Activated CD4-positive, alpha-beta T cell treated with anti-CD3 and anti-CD28 coated beads for 1 hour (primary cell): ENCODE results near the gene MKX.
"Not testable (repeated sequence)": the region's sequence is repeated elsewhere in the genome, so short reads cannot be mapped to it uniquely, and the experiment has no call there.

ENCODE experiments used
- DNase-seq: peaks from one replicate; pipeline ENCODE4 v3.0.0-alpha.2; 2020

MKX gene

DNA sequence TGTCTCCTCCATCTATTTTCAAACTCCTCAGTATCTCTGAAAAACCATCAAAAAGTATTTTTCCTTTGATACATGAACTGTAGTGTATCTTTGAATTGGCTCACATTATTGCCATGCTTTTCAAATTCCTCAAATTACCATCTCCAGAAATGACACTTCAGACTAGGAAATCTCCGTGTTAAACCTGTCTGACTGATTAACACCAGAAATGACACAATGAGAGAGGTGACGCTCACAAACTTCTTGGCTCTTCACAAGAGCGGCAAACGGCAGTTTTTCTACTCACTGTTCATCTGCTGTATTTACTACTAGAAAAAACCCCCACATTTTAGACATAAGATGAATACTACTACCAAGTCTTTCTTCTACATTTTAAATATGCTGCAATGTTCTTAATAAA is 56.6 kb downstream of the MKX start:
- DNase-seq, result no peak

DNA sequence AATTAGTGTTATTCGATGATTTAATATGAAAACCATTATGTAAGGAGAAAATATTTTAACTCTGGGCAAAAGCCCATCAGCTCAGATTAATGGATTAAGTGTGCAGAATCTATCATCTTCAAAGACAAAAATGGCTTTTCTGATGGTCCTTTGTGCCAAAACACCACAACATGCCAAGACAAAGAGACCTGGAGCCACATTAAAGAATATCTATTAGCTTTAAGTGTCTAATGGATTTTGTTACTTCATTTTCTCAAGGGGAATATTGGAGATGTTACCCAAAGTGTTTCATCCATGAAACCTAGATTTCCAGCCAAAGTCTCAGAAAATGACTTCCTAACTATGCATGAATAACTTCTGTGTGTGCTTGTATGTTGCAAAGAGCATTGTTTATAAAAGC is 57.3 kb downstream of the MKX start:
- no peak for DNase-seq

DNA sequence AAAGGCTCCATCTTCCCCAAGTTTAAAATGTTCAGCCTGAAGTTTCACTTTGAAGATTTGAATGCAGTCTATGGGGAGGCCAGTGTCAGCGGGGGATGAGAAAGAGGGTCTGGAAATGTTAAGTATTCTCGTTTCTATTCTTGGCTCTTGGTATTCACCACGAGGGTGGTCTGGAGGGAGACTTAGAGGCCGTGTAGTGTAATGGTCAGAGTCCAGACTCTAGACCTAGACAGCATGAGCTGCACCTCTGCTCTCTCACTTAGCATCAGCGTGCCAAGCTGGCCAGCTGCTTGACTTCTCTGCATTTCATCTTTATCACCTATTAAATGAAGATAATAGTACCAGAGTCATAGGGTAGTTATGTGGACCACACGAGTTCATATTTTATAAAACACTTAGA is 57.9 kb downstream of the MKX start:
- no peak for DNase-seq

DNA sequence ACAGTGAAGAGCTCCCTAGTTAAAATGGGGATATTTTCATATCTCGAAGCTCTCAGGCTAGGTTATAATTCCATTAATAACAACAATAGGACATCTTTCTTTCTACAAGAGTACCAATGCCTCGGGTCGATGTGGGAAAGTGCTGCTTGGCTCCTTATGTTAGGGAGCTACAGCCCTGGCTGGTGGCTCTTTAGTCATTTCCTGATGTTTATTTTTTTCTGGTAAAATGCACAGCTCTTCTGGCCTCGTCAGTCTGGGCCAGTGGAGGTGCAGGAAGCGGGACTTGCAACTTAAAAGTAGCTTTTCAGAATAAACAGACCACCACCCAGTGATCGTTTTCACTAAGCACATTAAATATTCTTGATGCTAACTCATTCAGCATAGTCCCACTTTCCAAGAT is 58.3 kb downstream of the MKX start:
- no peak for DNase-seq

DNA sequence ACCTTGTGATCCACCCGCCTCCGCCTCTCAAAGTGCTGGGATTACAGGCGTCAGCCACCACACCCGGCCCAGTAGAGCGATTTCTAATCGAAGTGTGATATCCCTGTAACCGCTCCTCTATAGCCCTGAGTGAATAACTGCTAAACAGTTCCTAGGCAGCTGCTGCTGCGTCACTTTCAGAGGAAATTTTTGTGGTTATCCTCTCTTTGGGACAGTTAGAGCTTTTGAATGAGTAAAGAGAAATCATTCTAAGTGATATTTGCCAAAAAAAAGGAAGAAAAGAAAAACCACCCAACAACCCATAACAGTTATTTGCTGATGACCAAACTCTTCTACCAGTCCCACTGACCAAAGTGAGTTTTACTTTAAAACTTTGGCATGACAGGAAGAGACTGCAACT is 59.9 kb downstream of the MKX start:
- no peak for DNase-seq

DNA sequence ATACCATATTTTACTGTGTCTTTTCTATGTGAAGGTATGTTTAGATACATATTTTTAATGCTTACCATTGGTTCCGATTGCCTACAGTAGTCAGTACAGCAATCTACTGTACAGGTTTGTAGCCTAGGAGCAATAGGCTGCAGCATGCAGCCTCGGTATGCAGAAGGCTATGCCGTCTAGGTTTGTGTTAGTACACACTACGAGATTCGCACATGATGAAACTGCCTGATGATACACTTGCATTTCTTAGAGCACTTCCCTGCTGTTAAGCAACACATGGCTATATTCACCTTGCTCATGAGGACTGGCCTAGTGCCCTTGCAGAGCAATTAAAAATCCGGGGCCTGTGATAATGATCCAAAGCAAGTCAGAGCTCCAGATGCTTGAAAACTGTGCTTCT is 62.4 kb downstream of the MKX start:
- no peak for DNase-seq

DNA sequence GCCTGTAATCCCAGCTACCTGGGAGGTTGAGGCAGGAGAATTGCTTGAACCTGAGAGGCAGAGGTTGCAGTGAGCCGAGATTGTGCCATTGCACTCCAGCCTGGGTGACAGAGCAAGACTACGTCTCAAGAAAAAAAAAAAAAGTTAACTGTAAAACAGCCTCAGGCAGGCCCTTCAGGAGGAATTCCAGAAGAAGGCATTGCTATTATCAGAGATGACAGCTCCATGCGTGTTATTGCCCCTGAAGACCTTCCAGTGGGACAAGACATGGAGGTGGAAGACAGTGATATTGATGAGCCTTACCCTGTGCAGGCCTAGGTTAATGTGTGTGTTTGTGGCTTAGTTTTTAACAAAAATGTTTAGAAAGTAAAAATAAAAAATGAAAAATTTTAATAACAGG is 63.8 kb downstream of the MKX start:
- not testable (repeated sequence) for DNase-seq

DNA sequence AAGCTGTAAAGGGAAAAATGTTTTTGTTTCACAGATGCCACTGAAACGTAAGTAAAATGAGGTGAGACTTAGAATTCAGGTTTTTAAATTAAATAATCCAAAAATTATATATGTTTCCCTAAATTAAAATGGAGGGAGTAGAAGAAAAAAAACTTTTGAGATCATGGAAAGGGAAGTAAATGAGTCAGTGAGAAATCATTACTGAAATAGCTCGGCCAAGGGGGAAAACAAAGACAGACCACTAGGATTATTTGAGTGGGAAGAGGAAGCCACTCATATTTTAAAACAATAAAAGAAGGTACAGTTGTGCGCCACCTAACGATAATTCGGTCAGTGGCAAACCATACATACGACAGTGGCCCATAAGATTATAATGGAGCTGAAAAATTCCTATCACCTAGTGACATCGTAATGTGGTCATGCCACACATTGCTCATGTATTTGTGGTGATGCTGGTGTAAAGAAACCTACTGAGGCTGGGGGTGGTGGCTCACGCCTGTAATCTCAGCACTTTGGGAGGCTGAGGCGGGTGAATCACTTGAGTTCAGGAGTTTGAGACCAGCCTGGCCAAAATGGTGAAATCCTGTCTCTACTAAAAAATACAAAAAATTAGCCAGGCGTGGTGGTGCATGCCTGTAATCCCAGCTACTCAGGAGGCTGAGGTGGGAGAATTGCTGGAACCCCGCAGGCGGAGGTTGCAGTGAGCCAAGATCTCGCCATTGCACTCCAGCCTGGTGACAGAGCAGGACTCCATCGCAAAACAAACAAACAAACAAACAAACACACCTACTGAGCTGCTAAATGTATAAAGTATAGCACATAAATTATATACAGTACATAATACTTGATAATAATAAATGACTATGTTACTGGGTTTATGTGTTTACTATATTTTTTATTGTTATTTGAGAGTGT is 64.7 kb downstream of the MKX start:
- DNase-seq, result no peak

DNA sequence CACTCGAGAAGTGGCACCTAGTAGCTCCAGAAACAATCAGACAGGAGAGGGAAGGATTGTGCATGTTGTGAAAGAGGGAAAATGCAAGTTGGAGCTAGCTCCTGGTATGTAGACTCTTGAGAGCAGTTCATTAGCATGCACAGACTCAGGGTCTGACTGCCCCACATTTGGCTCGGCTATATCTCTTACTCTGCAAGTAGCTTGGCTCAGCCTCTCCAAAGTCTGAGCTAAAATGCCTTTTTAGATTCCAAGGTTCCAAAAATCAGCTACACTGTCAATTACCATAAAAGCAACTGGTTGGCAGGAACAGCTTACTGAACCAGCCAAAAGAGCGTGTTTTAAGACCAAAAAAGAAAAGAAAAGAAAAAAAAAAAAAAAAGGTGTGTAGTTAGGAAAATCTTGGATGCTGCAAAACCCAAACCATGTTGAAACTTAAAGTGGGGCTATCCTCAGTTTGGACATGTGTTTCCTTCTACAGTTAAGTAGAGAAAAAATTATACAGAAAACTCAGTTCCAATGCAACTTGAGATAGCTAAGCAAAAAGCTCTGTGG is 65.5 kb downstream of the MKX start:
- DNase-seq, result no peak

DNA sequence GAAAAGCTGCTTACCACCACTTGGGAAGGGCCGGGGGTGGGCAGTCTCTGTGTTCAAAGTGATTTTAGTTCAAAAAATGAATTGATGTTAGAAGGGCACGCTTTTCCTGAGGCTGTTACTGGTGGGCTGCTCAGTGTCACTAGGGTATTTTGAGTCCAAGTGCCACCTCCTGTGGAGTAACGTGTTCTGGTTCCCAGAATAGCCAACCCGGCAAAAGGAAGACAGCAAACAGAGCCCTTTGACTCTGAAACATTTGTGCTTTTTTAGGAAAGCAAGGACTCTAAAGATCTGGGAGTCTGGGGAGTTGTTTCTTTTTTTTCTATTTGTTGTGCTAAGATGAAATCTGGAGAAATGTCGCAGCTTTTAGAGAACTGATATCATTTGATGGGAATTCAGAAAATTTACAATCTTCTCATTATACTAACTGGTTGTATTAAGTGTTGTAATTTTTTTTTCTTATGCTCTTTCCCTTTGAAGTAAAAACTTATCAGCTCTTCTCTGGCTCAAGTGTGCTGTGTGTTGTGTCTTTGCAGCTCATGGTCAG is 66.2 kb downstream of the MKX start:
- DNase-seq, result no peak

DNA sequence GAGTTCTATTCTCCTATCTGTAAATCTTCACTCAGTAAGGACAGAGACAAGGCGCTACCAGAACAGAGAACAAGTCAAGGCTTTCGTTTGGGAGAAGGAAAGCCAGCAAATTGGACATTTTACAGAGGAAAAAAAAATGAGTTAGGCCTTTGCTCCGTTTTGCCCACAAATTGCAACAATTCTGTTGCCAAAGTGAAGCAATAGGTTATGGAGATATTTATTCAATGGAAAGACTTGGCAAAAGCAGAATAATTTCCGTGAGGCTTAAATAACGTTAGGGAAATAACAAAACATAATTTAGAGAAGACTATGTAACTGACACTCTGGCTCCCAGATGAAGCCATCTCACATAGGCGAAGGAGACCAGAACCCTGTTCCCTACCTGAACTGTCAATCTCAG is 67.5 kb downstream of the MKX start:
- DNase-seq, result no peak

DNA sequence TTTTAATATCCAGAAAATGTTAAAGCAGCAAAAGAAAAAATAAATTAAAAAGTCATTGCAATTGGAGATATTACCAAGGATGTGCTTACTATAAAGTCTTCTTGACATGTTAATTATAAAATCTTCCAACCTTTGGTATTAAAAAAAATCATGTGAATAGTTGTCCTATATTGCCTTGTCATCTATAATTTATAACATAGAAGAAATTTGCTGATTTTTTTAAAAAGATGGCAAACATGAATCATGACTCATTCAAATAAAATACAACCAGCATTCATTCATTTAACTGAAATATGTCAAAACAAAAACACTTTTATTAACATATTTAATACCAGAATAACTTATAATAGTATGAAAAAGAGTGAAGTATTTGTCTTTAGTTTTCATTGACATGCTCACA is 72.6 kb downstream of the MKX start:
- DNase-seq, result no peak

DNA sequence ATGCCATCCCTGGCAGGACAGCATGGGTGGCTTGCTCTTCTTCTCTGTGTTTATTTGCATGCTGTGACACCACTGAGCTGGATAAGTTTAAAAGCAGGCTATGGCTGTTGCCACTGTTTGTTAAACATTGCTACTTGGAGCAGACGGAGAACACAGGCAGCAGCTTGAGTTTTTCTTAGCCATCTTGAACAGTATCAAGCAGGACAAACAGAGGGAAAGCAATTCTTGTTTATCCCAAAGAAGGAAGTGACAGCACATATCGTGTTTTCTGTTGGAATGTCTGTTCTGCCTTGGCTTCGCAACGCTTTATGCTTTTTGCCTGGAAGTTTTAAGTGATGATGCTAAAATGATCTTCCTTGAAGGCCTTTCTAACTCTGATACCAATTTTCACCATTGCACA is 73.8 kb downstream of the MKX start:
- no peak for DNase-seq

DNA sequence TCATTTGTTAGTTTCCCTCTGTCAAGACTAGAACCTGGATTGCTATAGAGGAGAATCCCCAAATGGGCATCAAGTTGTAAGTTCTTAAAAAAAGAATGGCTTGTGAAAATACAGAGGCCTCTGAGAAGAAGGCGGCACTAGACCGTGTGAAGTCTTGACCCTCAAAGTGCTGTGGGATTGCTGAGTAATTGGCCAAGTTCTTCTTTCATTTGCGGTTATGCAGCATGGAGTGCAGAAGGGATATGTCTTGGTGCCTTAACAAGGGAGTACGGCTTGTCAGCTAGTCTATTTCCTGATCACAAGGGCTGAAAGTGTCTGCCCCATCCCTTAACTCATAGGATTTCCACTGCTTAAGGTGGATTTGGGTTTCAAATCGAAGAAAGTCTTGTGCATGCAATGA is 81.2 kb downstream of the MKX start:
- no peak for DNase-seq

DNA sequence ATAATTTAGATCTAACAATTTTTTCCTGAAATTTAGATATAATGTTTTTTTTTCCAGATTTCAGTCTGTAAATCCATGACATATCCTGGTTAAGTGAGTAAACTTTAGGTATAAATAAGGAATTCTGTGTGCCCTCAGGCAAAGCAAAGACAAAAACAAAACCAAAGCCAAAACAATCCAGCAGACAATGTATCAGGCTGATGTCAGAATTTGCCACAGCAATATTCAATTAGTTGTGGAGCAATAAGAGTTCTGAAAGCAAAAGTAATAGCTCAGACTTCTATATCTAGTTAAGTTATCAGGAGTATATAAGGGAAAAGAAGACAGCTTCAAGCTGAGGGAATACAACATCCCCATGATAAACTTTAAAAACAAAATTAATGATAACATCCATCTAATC is 82.0 kb downstream of the MKX start:
- DNase-seq, result no peak

DNA sequence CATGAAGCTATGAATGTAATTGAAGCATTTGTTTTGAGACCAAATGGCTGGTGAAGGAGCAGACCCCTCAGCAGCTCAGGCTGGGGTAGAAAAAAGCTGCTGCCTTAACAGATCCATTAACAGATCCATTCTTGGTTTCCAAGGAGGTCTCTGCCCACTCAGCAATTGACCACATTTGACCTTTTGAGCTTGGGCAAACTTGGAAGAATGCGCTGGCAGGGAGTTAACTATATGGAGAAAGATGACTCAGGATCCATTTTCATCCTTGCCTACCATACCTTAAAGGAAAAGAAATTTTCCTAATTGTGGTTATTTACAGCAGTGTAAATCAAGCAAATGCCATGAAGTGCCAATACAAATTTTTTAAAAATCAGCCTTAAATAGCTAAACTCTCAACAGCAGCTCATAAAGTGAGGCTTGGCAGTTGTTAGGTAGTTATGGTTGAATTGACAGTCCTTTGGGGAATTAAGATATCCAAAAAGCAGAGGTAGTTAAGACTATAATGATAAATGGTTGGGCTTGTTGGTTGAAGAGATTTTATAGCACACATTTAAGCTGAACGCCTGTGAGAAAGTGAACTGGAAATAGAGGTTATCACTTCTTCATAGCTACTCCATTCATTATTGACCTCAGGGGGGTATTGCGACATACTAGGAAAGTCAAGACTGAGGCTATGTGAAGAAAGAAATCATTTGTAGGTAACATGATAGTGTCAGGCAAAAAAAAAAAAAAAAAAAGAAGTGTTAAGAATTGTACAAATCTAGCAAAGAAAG is 83.9 kb downstream of the MKX start:
- DNase-seq, result no peak

DNA sequence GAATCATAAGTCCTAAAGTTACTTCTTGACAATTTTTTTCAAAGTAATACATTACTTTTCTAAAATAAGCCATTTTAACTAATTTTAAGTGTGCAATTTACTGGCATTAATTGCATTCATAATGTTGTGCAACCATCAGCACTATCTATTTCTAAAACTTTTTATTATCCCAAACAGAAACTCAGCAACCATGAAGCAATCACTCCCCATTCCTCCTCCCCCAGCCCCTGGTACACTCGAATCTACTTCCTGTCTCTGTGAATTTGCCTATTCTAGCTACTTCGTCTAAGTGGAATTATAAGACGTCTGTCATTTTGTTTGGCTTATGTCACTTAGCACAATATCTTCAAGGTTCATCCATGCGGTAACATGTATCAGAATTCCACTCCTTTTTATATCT is 84.9 kb downstream of the MKX start:
- DNase-seq, result no peak

DNA sequence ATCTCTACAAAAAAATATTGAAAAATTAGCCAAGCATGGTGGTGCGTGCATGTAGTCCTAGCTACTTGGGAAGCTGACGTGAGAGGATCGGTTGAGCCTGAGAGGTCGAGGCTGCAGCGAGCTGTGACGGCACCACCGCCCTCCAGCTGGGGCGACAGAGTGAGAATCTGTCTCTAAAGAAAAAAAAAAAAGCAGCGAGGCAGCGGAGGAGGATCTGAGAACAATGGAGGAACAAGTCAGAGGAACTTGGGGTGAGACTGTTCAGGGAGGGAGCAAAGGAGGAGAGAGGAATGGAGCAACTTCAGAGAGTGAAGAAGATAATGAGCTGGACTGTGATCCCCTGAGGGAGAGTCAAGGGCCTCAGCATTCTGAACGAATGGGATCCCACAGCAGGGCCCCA is 85.4 kb downstream of the MKX start:
- DNase-seq, result no peak

DNA sequence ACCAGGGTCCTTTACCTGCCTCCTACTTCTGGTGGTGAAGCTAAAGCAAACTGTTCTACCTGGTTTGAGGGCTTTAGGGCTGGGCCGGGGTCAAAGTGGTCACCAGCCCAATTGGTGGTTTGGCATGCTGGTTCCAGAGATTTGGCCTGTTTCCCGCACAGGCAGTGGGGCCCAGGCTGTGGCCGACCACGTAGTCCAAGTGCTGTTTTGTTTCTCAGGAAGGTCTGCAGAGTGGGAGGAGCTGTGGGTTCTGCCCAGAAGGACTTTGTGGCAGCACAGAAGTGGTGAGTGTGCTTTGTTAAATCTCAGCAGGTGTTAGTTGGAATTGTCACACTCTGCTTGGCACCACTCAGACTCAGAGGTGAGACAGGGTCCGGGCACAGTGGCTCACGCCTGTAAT is 85.8 kb downstream of the MKX start:
- DNase-seq, result no peak

DNA sequence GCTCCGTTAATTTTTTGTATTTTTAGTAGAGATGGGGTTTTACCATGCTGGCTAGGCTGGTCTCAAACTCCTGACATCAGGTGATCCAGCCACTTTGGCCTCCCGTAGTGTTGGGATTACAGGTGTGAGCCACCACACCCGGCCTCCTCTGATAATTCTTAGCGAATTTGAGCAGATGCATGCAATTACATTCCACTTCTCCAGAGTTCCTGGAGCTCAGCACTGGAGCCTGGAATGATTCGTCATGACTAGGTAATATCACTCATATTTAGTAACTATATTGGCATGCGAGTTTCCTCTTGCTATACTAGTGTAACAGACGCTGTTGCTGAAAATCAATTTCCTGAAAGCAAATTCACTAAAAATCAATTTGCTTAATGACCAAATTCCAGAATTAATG is 86.8 kb downstream of the MKX start:
- no peak for DNase-seq

DNA sequence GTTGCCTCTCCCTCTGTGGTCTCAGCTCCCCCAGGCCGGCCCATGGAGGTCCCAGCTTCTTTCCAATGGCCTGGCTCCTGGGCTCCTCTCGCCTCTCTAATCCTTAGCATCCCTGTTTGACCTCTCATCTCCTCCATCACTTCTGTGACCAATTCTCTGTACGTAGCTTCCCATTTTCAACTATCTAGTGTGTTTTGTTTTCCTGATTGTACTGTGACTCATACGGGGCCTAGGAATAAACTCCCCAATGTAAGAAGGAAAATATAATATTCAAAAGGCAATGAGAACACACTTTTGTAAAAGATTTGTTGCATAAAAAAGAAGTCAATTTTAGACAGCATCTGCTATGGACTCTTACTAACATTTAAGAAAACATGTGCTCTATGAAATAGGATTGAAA is 90.3 kb downstream of the MKX start:
- no peak for DNase-seq

DNA sequence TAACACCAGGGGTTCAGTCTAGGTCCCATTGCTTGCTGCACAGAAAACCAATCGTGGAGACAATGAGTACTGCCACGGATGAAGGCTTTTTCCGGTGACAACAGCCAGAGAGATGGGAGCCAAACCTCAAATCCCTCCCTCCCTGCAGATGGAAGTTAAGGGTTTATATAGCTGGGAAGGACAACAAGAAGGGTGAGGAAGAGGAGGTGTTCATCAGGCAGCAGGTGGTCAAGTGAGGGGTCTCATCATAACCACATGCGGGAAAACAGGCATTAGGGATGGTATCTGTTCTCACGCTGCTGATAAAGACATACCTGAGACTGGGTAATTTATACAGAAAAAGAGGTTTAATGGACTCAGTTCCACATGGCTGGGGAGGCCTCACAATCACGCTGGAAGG is 91.3 kb downstream of the MKX start:
- DNase-seq, result no peak

DNA sequence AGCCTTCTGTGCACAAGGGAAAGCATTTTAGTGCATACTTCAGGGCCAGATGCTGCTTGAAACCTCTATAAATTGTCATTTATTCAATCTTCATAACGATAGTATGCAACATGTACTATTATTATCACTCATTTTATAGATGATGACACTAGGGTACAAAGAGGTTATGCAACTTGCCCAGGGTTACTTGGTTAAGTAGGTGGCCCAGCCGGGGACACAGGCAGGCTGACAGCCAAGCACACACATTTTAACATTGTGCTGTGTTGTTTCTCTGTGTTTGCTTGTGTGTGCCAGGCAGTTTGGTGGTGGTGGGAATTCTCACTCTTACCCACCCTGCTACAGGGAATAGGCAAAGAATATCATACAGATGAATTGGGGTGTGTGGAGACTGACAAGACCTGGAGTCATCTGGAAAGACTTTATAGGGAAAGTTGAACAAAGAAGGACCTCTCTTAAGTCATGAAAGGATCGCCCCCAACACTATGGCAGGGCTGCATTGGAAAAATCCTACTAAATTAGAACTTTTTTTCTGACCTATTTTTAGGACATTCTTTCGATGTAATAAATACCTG is 98.9 kb downstream of the MKX start:
- no peak for DNase-seq

DNA sequence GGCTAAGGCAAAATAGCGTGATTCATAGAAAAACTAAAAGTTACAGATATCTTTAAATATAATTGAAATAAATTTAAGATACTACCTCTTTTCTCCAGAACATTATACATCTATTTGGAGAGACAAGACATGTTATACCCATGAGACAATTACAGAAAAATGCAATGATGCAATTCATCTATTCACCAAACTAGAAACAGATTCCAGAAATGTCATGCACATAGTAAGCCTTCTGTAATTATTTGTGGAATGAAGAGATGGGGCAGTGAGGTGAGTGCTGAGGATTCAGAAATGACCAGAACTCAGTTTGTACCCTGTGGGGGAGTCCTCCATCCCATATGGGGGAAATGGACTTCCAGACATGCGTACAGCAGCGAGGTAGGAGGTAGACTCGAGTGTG is 99.4 kb downstream of the MKX start:
- no peak for DNase-seq
